CD4-positive, alpha-beta T cell treated with Interleukin-10 for 1 hour (primary cell): Measurements from ENCODE around the gene CDC23.
"Not testable (repeated sequence)": the region's sequence is repeated elsewhere in the genome, so short reads cannot be mapped to it uniquely, and the experiment has no call there.

Experiments
- DNase-seq: peaks from one replicate; pipeline ENCODE4 v3.0.0-alpha.2; 2020

CDC23 gene, protein sequence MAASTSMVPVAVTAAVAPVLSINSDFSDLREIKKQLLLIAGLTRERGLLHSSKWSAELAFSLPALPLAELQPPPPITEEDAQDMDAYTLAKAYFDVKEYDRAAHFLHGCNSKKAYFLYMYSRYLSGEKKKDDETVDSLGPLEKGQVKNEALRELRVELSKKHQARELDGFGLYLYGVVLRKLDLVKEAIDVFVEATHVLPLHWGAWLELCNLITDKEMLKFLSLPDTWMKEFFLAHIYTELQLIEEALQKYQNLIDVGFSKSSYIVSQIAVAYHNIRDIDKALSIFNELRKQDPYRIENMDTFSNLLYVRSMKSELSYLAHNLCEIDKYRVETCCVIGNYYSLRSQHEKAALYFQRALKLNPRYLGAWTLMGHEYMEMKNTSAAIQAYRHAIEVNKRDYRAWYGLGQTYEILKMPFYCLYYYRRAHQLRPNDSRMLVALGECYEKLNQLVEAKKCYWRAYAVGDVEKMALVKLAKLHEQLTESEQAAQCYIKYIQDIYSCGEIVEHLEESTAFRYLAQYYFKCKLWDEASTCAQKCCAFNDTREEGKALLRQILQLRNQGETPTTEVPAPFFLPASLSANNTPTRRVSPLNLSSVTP

GRCh38 chr5:138213161-138214029, at the start of gene CDC23:
CDC23 (minus strand) TSS chr5:138213323; CDS start chr5:138213312, 11 bp downstream.
- peak; percentile 97 for DNase-seq

- no peak for DNase-seq
These were observed 45.7 kb upstream of the CDC23 start for GRCh38 chr5:138258704-138259292.

GRCh38 chr5:138257583-138257982, 44.5 kb upstream of the CDC23 start:
- DNase-seq, result no peak

GRCh38 chr5:138252944-138253343, 39.8 kb upstream of the CDC23 start:
- DNase-seq, result no peak

DNA sequence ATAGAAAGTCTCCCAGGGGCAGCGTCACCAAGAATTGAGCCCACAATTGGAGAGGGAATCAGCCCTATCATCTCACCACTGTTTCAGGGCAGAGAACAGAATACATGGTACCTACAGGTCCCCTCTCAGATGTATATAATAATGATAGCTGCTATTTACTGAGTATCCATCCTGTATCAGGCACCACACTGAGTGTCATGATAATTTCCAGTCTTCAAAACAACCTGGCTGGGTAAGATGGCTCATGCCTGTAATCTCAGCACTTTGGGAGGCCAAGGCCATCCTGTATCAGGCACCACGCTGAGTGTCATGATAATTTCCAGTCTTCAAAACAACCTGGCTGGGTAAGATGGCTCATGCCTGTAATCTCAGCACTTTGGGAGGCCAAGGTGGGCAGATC, 34.7 kb upstream of the CDC23 start:
- DNase-seq, result not testable (repeated sequence)

GRCh38 chr5:138246822-138247221, 33.7 kb upstream of the CDC23 start:
- no peak for DNase-seq

GRCh38 chr5:138246334-138246733, 33.2 kb upstream of the CDC23 start:
- DNase-seq, result no peak

- DNase-seq, result no peak
These were observed 32.6 kb upstream of the CDC23 start for GRCh38 chr5:138245717-138246116.

DNA sequence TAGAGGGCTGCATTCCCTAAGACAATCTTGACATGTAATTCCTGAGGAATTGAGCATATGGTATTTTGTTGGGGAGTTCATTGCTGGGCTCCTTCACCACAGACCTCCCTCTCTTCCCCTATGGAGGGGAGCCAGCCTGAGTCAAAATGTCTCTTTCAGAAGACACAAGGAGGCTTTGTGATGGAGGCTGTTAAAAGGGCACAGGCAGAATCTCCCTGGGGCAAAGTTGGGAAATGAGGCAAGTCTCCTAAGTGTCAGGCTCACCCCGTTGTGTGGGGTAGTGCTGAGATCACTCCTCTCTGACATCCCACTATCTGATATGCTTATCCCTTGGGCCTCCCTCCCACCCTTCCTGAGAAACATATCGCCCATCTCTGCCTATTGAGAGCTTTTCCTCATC, 30.7 kb upstream of the CDC23 start:
- no peak for DNase-seq

DNA sequence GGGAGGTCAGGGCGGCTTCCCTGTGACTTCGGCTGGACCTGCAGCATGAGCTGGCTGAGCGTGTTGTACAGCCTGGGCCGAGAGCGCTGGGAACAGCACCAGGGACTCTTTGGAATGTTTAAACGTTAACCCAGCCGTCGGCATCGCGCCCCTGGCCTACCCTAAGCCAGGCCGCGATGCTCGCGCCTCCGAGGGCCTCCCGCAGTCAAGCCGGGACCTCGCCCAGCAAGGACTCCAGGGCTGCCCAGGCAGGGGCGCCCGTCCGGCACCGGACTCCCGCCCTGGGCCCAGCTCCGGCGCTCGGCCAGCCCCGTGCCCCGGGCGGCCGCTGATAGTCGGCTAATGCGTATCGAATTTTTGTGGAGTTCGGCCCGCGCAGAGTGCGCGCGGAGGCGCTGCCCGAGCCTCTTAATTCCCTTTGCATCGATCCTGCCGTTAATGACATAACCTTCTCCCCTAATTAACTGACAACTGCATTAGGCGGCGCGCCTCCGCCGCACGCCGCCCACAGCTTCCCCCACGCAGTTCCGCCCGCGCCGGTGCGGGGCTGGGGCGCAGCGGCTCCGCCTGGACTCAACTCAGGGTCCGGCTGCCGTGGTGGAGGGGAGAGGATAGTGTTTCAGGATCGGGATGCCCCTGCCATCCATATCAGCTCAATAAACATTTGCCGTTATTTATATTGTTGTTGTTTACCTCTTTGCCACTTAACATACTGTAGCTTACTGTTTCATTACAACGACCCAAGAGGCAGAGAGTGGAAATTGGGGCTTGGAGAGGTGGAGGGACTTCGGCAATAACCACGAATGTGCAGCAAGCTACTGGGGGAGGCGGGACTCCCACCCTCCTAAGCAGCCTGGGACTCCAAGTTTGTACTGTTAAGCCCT, 28.8 kb upstream of the CDC23 start:
- DNase-seq, result peak; percentile 6

DNA sequence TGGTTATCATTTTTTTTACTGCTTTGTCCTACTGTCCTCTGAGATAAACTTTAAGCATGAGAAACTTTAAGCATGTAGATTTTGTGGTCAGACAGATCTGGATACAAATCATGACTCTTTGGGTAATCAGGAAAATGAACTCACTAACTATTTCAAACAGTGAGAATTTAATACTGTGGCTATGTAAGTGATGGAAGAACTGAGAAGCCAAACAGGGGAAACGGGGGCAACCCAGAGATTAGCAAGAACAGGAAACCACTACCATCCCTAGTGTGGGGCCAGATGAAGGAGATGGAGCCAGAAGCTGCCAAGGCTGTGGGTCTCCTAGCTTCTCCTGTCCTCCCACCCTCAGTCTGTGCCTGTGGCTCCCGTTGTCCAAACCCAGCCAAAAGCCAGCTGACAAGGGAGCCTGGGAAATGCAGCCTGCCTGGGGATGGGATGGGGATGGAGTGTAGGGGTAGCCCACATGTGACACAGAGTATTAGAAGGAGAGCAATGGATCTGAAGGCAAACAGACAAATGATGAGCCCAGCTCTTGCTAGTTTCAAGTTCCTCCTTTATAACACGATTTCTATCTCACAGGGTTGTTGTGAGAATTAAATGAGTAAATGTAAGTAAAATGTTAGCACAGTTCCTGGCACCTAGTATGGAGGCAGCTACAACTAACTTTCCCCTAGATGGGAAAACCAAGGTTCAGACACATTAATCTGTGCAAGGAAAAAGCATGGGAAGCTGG, 27.7 kb upstream of the CDC23 start:
- DNase-seq, result no peak

DNA sequence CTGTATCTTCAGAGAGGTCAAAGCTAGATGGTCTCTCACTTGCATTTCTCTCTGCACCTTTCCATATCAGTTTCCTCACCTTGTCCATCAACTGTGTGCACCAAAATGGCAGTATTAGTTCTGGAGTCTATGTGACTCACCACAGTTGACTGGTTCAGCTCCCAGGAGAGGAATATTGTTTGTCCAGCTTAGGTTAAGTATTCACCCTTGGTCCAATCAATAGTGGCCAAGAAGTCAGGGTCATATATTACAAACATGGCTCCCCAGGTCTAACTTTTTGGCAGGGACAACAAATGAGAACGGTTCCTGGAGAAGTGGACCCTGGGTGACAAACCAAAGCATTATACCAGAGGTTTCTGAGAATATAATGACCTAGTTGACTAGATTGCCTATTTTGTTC, 24.9 kb upstream of the CDC23 start:
- DNase-seq, result no peak

DNA sequence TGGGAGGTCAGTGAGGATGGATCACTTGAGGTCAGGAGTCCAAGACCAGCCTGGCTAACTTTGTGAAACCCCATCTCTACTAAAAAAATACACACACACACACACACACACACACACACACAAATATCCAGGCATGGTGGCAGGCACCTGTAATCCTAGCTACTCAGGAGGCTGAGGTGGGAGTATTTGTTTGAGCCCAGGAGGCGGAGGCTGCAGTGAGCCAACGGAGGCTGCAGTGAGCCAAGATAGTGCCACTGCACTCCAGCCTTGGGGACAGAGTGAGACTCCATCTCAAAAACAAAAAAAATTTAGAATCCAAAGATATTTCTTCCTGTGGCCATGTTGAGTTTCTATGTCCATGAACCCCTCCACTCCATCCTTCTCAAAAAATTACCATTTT, 21.5 kb upstream of the CDC23 start:
- no peak for DNase-seq

DNA sequence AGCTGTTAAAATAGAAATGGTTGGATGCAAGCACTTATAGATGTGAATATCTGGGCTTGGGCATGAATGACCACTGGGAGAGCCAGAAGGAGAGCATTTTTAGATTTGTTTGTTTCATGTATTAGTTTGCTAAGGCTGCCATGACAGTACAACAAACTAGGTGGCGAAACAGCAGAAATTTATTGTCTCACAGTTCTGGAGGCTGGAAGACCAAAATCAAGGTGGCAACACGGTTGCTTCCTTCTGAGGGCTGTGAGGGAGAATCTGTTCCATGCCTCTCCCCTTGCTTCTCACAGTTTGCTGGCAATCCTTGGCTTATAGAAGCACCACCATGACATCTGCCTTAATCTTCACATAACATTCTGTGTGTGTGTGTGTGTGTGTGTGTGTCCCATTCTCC, 20.2 kb upstream of the CDC23 start:
- DNase-seq, result no peak

DNA sequence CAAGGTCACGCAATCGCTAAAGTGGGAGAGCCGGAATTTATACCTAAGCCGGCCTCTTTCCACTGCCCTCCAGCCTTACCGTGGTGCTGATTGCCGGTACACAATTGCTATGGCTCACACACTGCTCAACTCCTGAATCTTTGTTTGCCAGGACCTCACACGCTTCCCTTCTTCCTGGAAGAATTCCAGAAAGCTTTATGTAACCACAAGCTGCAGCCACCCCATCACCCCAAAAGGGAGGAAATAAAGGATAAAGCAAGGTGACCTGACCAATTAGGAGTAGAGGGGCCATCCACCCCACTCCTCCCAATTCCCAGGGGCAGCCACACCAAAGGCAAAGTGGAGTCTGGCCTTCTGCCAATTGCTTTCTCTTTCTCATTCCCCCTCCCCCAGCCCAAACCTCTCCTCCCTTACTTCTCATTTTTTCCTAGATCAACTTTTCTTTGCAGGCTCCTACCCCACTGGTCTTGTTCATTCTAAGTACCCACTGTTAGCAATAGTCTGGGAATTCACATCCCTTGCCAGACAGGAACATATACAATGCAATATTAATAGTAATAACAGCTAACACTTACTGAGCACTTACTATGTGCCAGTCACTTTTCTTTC, 18.0 kb upstream of the CDC23 start:
- DNase-seq, result no peak

DNA sequence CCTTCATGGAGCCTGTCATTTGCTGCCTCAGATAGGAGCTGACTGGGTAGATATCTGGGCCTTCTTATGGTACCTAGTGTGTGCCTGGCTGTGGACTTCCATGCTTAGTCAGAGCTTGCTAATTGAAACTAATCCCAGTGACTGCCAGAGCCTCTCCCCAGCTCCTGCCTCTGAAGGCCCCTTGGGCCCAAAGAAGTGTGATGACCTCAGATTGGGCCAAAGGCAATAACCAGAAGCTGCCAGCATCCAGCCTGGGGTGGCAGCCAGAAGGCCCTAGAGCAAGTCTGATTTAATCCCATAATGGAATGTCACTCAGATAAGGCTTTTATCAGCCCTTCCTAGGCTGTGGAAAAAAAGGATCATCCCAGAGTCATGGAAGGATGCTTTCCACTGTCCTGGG, 17.1 kb upstream of the CDC23 start:
- DNase-seq, result no peak

GRCh38 chr5:138229387-138229786, 16.3 kb upstream of the CDC23 start:
- no peak for DNase-seq

GRCh38 chr5:138226910-138227309, 13.8 kb upstream of the CDC23 start:
- DNase-seq, result no peak

DNA sequence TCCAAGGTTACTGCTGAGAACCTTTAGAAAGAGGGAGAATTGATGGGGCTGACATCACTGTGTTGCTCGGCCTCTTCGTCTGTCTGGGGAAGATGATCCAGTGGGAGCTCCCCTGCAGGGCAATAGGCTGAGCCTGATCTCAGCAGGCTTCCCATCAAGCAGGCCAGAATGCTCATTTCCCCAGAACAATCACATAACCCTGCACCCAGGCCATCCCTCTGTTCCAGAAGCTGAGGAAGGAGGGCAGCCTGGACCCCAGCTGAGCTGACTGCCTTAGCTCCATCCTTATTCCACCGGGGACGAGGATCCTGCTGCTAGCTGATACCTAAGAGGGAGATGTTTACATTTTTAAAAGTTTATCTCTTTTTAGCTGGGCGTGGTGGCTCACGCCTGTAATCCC, 11.6 kb upstream of the CDC23 start:
- no peak for DNase-seq

DNA sequence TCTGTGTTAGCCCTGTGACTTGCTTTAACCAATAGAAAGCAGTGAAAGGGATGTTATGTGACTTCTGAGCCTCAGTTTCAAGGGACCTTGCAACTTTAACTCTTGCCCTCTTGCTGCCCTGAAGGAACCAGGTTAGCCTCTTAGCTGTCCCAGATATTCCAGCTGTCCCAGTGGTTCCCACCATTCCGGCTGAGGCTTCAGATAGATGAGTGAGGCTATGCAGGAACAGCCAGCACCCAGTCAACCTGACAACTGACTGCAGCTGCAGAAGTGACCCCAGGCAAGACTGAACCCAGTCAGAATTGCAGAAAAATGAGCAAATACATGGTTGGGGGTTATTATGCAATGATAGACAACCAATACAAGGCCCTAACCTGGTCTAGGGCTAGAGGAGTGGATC, 10.4 kb upstream of the CDC23 start:
- no peak for DNase-seq

DNA sequence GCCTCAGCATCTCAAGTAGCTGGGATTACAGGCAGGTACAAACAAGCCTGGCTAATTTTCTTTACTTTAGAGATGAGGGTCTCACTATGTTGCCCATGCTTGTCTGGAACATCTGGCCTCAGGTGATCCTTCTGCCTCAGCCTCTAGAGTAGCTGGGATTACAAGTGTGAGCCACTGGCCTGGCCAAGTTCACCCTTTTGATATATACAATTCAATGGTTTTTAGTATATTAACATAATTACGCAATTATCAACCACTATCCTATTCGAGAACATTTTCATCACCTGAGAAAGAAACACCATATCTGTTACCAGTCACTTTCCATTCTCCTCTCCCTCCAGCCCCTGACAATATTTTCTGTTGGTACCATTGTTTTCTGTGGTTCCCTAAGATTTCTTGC, 3.7 kb upstream of the CDC23 start:
- DNase-seq, result no peak
